HK-2 (cell line): ENCODE data around the gene TTC5.
"Not testable (repeated sequence)": the region's sequence is repeated elsewhere in the genome, so short reads cannot be mapped to it uniquely, and the experiment has no call there.

Source experiments
- DNase-seq: peaks from one replicate; pipeline ENCODE4 v3.0.0-alpha.2; 2018; ENCODE audit not compliant: unreplicated experiment

TTC5 gene

GRCh38 chr14:20302042-20302755, 3.6 kb downstream of the TTC5 start:
- DNase-seq: no peak

GRCh38 chr14:20295067-20295466, 10.7 kb downstream of the TTC5 start:
- DNase-seq: peak; percentile 41

- no peak for DNase-seq
Observed at GRCh38 chr14:20294636-20295035, 11.1 kb downstream of the TTC5 start.

- not testable (repeated sequence) for DNase-seq
Observed at GRCh38 chr14:20281998-20282397, 23.8 kb downstream of the TTC5 start.

- not testable (repeated sequence) for DNase-seq
Observed at GRCh38 chr14:20280265-20280664, 25.5 kb downstream of the TTC5 start.

- DNase-seq: peak; percentile 40
Observed at GRCh38 chr14:20278414-20278813, 27.3 kb downstream of the TTC5 start.

DNA sequence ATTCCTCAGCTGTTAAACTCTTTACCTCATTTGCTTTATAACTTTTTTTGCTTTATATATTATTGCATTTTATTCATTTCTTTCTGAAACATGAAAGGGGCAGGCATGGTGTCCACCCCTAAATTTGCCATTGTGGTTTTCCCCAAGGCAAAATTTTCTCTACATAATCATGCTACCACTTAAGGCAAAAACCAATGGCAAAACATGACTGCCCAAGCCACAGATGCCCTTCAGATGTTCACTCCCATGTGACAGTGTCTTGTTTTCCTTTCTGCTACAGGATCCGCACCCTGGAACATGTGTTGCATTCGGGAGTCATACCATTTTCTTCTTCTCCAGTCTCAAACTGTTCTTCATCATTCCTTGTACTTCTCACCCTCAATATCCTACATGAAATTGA, 28.3 kb downstream of the TTC5 start:
- DNase-seq: no peak

GRCh38 chr14:20274062-20274461, 31.7 kb downstream of the TTC5 start:
- DNase-seq: no peak

GRCh38 chr14:20264361-20264760, 41.4 kb downstream of the TTC5 start:
- not testable (repeated sequence) for DNase-seq

- peak; percentile 33 for DNase-seq
Observed at GRCh38 chr14:20262642-20263128, 43.1 kb downstream of the TTC5 start.

- no peak for DNase-seq
Observed at GRCh38 chr14:20247646-20248246, 58.0 kb downstream of the TTC5 start.
